Kidney (tissue), 14 donors: Measurements from ENCODE around the gene FMO1. TPM values are rescaled to one million over a fixed set of nuclear protein-coding genes. Genes with fewer than 3 reads are reported as not detected.

Experiments used
- DNase-seq, 5 donors: peaks; one replicate each; pipeline ENCODE4 v3.0.0-alpha.2; 2013 to 2020
- FAIRE-seq: peaks from 2 replicates; lab custom pipeline; 2012; peaks lifted over from hg19 to GRCh38; lab: Jason Lieb, UNC
- H3K27ac ChIP-seq, 2 donors: one replicate each; pipeline ENCODE4 v1.7.0; 2013; ENCODE audit warnings: low read depth in 2 of 2, low read length in 2 of 2, inconsistent platforms in 1 of 2
- H3K27me3 ChIP-seq: one replicate; pipeline ENCODE4 v1.7.1; 2013; ENCODE audit warnings: low read length, inconsistent platforms; ENCODE audit not compliant: control insufficient read depth, insufficient read depth
- H3K36me3 ChIP-seq, 3 donors: one replicate each; pipeline versions ENCODE4 v1.7.0 to v1.7.1; 2013; ENCODE audit warnings: low read length in 3 of 3, control low read depth in 1 of 3, inconsistent platforms in 1 of 3; ENCODE audit not compliant: insufficient read depth in 3 of 3, control insufficient read depth in 2 of 3
- H3K4me1 ChIP-seq, 3 donors: one replicate each; pipeline versions ENCODE4 v1.7.0 to v1.7.1; 2013; ENCODE audit warnings: low read length in 3 of 3, inconsistent platforms in 1 of 3, low read depth in 1 of 3; ENCODE audit not compliant: control insufficient read depth in 2 of 3, insufficient read depth in 2 of 3
- H3K4me3 ChIP-seq, 3 donors: one replicate each; pipeline versions ENCODE4 v1.7.0 to v1.8.1; 2013; ENCODE audit warnings: low read length in 3 of 3, control low read depth in 1 of 3, inconsistent platforms in 1 of 3
- H3K9ac ChIP-seq, 3 donors: one replicate each; pipeline versions ENCODE4 v1.7.0 to v1.7.1; 2013; ENCODE audit warnings: low read length in 3 of 3, control low read depth in 1 of 3, inconsistent platforms in 1 of 3
- H3K9me3 ChIP-seq, 3 donors: one replicate each; pipeline versions ENCODE4 v1.7.0 to v1.7.1; 2013; ENCODE audit warnings: low read length in 3 of 3, control low read depth in 1 of 3, inconsistent platforms in 1 of 3; ENCODE audit not compliant: control insufficient read depth in 2 of 3, insufficient read depth in 1 of 3
- CTCF ChIP-seq: IDR thresholded peaks from 3 replicates; pipeline ENCODE4 v1.5.1; 2012; ENCODE audit warnings: mild to moderate bottlenecking, moderate library complexity, borderline replicate concordance; ENCODE audit not compliant: insufficient read depth; ENCODE audit errors: extremely low read depth
- intact Hi-C: fragments of 100-400 bp; cut with DNase I; formaldehyde crosslinking; loops from one replicate; pipeline ENCODE4 v1.11.1; 2022
- polyA plus RNA-seq: library from polyadenylated mRNA; stranded (reverse); fragments of 350-450 nt; fragmentation: Illumina TruSeq; extraction: RNeasy Lipid Tissue Mini Kit (QIAGEN cat#74804); gene quantifications from one replicate; pipeline ENCODE4 v1.2.3, GENCODE V29; 2014; ENCODE audit warnings: low read depth, low replicate concordance; ENCODE audit not compliant: insufficient read depth
- total RNA-seq: library from RNA; stranded (reverse); fragmentation: NEBNext Ultra II Directional; extraction: Animal tissue kit (Norgen Biotek cat#: 25700); gene quantifications from one replicate; pipeline ENCODE4 v1.2.1, GENCODE V29; 2021
- donor health status: control.
- donor health status: control.
- donor health status: control.
- donor health status: control.
- donor health status: control.
- donor health status: DM: yes; HTN: yes; CAD: no.
- donor health status: Normal renal cell carcinoma (clear cell type).

The FMO1 gene
- total and polyA plus RNA-seq, 2 donors from 2014 or later = 16.5 to 116 TPM

- no peak overlapping the region for H3K9ac ChIP-seq
- H3K36me3 ChIP-seq = peaks cover 0 to 9% (median 6%) of the 10 kb centered on the region in 3 donors
- DNase-seq (no peak), FAIRE-seq (no peak)
- H3K27ac ChIP-seq = no peak overlapping the region
- intact Hi-C loops = no loop called here
- peaks cover 0 to 3% (median 0%) of the 10 kb centered on the region in 3 donors for H3K4me1 ChIP-seq
- H3K9me3 ChIP-seq = no peaks in the 10 kb centered on the region
- no peak overlapping the region for H3K4me3 ChIP-seq
- no peak for TF ChIP-seq CTCF
- H3K27me3 ChIP-seq = no peaks in the 10 kb centered on the region
Measured at GRCh38 chr1:171334024-171334640, 85.8 kb downstream of the FMO1 start.

Other genes starting within 250 kb of the FMO1 start
- 19.3 TPM for gene FMO3, start 157.6 kb upstream of the FMO1 start, total RNA-seq
- gene FMO3, start 157.6 kb upstream of the FMO1 start, polyA plus RNA-seq = 7.7 TPM
- gene FMO2, start 63.2 kb upstream of the FMO1 start, total RNA-seq = 22.3 TPM
- gene FMO2, start 63.2 kb upstream of the FMO1 start, polyA plus RNA-seq = 3.9 TPM
- 10.6 TPM for gene FMO4, start 65.7 kb downstream of the FMO1 start, total RNA-seq
- gene FMO4, start 65.7 kb downstream of the FMO1 start, polyA plus RNA-seq = 25.8 TPM
- 152 TPM for gene PRRC2C, start 237.0 kb downstream of the FMO1 start, total RNA-seq
- 28.1 TPM for gene PRRC2C, start 237.0 kb downstream of the FMO1 start, polyA plus RNA-seq